PC-9 (cell line): Measurements from ENCODE around the gene ANKRD6.

Experiments used
- CTCF ChIP-seq: fragments of 200-600 bp; sonication (generic); conservative IDR thresholded peaks from 2 replicates; pipeline ENCODE4 v1.6.1; 2017; ENCODE audit warnings: mixed run types, antibody characterized with exemption, mild to moderate bottlenecking, moderate library complexity
- EZH2 ChIP-seq: fragments of 200-600 bp; sonication (generic); IDR thresholded peaks from 2 replicates; pipeline ENCODE4 v1.8.0; 2017; ENCODE audit warnings: antibody characterized with exemption, low read depth

GRCh38 chr6:89505847-89506246, 72.9 kb downstream of the ANKRD6 start:
- TF ChIP-seq CTCF (no peak), EZH2 (no peak)
